Peyer's patch (tissue), 4 donors: ENCODE data around the gene SOX12.

Experiments used
- CTCF ChIP-seq, 6 experiments: fragments of 450-650 bp in 4 of 6; fragments of 200-600 bp in 2 of 6; sonication (generic) in 1 of 6; IDR thresholded peaks; one replicate each; pipeline ENCODE4 v1.5.1; 2017 to 2019; ENCODE audit warnings: antibody characterized with exemption in 6 of 6, mild to moderate bottlenecking in 3 of 6, moderate library complexity in 1 of 6
- POLR2A ChIP-seq, 2 donors: fragments of 450-650 bp; IDR thresholded peaks; one replicate each; pipeline ENCODE4 v1.5.1; 2017; ENCODE audit warnings: antibody characterized with exemption in 2 of 2, mild to moderate bottlenecking in 2 of 2, moderate library complexity in 2 of 2

GRCh38 chr20:328975-329695, 3.8 kb downstream of the SOX12 start:
- no peak for TF ChIP-seq CTCF (IDR thresholded peaks at IDR 0.05)
- no peak for TF ChIP-seq POLR2A (IDR thresholded peaks at IDR 0.05)
